ENCODE results near the gene STXBP1. TPM values are rescaled to one million over a fixed set of nuclear protein-coding genes. Genes with fewer than 3 reads are reported as not detected.

Gene STXBP1
- total and polyA plus RNA-seq, 2 of the 8 experiments (the other 6 are each of a cell fraction or from before 2014, with no cell fraction given): 11.5 to 60.9 TPM

GRCh38 chr9:127730262-127730661 lies 118.2 kb downstream of the STXBP1 start:
- H4K5ac ChIP-seq (ENCODE audit: insufficient read length, low read depth, low read length): no peak overlapping the region
- no peak overlapping the region for H2BK120ac ChIP-seq (replicated peaks; ENCODE audit: low read depth, low read length)
- no peak overlapping the region for H3K18ac ChIP-seq (ENCODE audit: extremely low read depth, low read length)
- H3K4me1 ChIP-seq (replicated peaks in 1 of 4; ENCODE audit: control insufficient read depth in 3 of 4, insufficient read depth in 4 of 4, low read length in 3 of 4): peaks cover 0 to 7% (median 6%) of the 10 kb centered on the region in 4 experiments; a peak in 5 of 7 replicates
- FAIRE-seq (no peak), DNase-seq (ENCODE audit: low read depth in 1 of 2, low spot score in 2 of 2) (no peak)
- H2BK15ac ChIP-seq (ENCODE audit: low read length): no peak overlapping the region
- no peak overlapping the region for H2AK5ac ChIP-seq (ENCODE audit: low read depth, low read length)
- H3K9ac ChIP-seq (replicated peaks in 1 of 4; ENCODE audit: extremely low read depth in 1 of 4, low read depth in 3 of 4, low read length in 3 of 4): no peak overlapping the region
- WGBS, 2 experiments (ENCODE audit: extremely low coverage in 1 of 2, insufficient coverage in 1 of 2, insufficient read length in 1 of 2, insufficient replicate concordance in 2 of 2, low coverage in 1 of 2, low lambda C conversion rate in 2 of 2, missing lambda C conversion rate in 1 of 2): 73% methylated on average over 5 of the region's 9 CpGs; no CpG with 5 or more reads in 1 of the 2 experiments
- H2AFZ ChIP-seq (ENCODE audit: low read length): no peak overlapping the region
- H3K14ac ChIP-seq (ENCODE audit: insufficient read length): no peak overlapping the region
- no peak overlapping the region for H3K4ac ChIP-seq (replicated peaks; ENCODE audit: insufficient read length, low read depth, low read length)
- H2BK5ac ChIP-seq (ENCODE audit: low read depth, low read length): no peak overlapping the region
- H3K4me2 ChIP-seq (ENCODE audit: insufficient read depth in 1 of 2, low read depth in 2 of 2, low read length in 2 of 2): no peak overlapping the region
- H4K8ac ChIP-seq (ENCODE audit: extremely low read depth, insufficient read depth, low read length): peak overlapping the region; percentile 35; the same call in 1 of the 2 replicates
- no peaks in the 10 kb centered on the region for H3K9me3 ChIP-seq (ENCODE audit: insufficient read depth in 2 of 2, low read depth in 1 of 2, low read length in 1 of 2)
- 0 out of 2 replicates have a peak, but pooled peaks cover 2% of the 10 kb centered on the region for H3K23me2 ChIP-seq (ENCODE audit: low read depth, low read length)
- no peaks in the 10 kb centered on the region for H4K20me1 ChIP-seq (replicated peaks in 1 of 2; ENCODE audit: control insufficient read depth in 1 of 2, insufficient read depth in 2 of 2, low read length in 2 of 2)
- no peaks in the 10 kb centered on the region for H3K36me3 ChIP-seq (ENCODE audit: control insufficient read depth in 2 of 4, insufficient read depth in 4 of 4, low read length in 3 of 4)
- 0 out of 2 replicates have a peak overlapping the region, but pooled peaks have one; percentile 39 for H2BK12ac ChIP-seq (ENCODE audit: low read depth, low read length)
- H4K91ac ChIP-seq (replicated peaks; ENCODE audit: insufficient read length, low read length): no peak overlapping the region
- no peak overlapping the region for H3K56ac ChIP-seq (replicated peaks; ENCODE audit: insufficient read length, low read depth, low read length)
- no peaks in the 10 kb centered on the region for H3K27me3 ChIP-seq (replicated peaks in 1 of 4; ENCODE audit: control insufficient read depth in 3 of 4, extremely low read depth in 1 of 4, insufficient read depth in 3 of 4, low read length in 3 of 4)
- H3K4me3 ChIP-seq (ENCODE audit: extremely low read depth in 1 of 4, insufficient read depth in 2 of 4, low read depth in 3 of 4, low read length in 4 of 4): no peak overlapping the region
- H3K27ac ChIP-seq (ENCODE audit: low read depth, low read length): no peak overlapping the region
- no peaks in the 10 kb centered on the region for H3K79me2 ChIP-seq (ENCODE audit: control insufficient read depth in 1 of 2, insufficient read depth in 2 of 2, low read length in 2 of 2)
- no peak overlapping the region for H3K23ac ChIP-seq (ENCODE audit: insufficient read length)
- ChIA-PET POLR2A (ENCODE audit: partially characterized antibody) (interaction anchor here (1.0 to 1.6 kb wide), 2 partner anchors 48 to 168 kb away, joined by 3 read pairs; partner anchors contain the start of gene SH2D3C), CTCF (ENCODE audit: partially characterized antibody) (interaction anchor here (1.0 to 5.0 kb wide), 4 partner anchors 14 to 213 kb away, joined by 3 to 18 read pairs (median 4); no protein-coding TSS in a partner anchor)
- no peak overlapping the region for H2BK20ac ChIP-seq (ENCODE audit: low read length)
- H3K79me1 ChIP-seq (ENCODE audit: low read depth, low read length): no peaks in the 10 kb centered on the region
- TF ChIP-seq BCL11A (IDR thresholded peaks at IDR 0.05; ENCODE audit: low read depth in 2 of 2, low read length in 2 of 2) (no peak), RXRA (IDR thresholded peaks at IDR 0.05; ENCODE audit: insufficient read depth, low read depth, low read length) (no peak), KDM5A (IDR thresholded peaks at IDR 0.05; ENCODE audit: low read length) (no peak), BACH1 (IDR thresholded peaks at IDR 0.05; ENCODE audit: low read length) (no peak), SP2 (IDR thresholded peaks at IDR 0.05; ENCODE audit: low read length) (no peak), EP300 (IDR thresholded peaks at IDR 0.05; ENCODE audit: borderline replicate concordance in 1 of 2, low read depth in 2 of 2, low read length in 2 of 2) (no peak), SUZ12 (IDR thresholded peaks at IDR 0.05; ENCODE audit: low read length) (no peak), TCF12 (IDR thresholded peaks at IDR 0.05; ENCODE audit: low read depth, low read length) (no peak), TEAD4 (IDR thresholded peaks at IDR 0.05; ENCODE audit: low read depth, low read length) (no peak), EGR1 (IDR thresholded peaks at IDR 0.05; ENCODE audit: borderline replicate concordance, low read depth, low read length) (no peak), SIX5 (IDR thresholded peaks at IDR 0.05; ENCODE audit: low read depth, low read length) (no peak), YY1 (IDR thresholded peaks at IDR 0.05; ENCODE audit: low read depth, low read length) (no peak), SP4 (IDR thresholded peaks at IDR 0.05; ENCODE audit: low read length) (no peak)
- TF ChIP-seq, protein P1, sequence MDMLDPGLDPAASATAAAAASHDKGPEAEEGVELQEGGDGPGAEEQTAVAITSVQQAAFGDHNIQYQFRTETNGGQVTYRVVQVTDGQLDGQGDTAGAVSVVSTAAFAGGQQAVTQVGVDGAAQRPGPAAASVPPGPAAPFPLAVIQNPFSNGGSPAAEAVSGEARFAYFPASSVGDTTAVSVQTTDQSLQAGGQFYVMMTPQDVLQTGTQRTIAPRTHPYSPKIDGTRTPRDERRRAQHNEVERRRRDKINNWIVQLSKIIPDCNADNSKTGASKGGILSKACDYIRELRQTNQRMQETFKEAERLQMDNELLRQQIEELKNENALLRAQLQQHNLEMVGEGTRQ (IDR thresholded peaks at IDR 0.05; ENCODE audit: low read length): no peak
